Jurkat, Clone E6-1 (cell line): ENCODE measurements around the gene DOCK9.
"Not testable (repeated sequence)": the region's sequence is repeated elsewhere in the genome, so short reads cannot be mapped to it uniquely, and the experiment has no call there.

Experiments
- DNase-seq: peaks from one replicate; pipeline ENCODE4 v3.0.0-alpha.2; 2011; ENCODE audit warnings: low read depth, low spot score
- H3K4me3 ChIP-seq: 2 replicates; pipeline ENCODE4 v1.5.1; 2011; ENCODE audit warnings: mild to moderate bottlenecking, low read length, control low read depth, moderate library complexity

Gene DOCK9

DNA sequence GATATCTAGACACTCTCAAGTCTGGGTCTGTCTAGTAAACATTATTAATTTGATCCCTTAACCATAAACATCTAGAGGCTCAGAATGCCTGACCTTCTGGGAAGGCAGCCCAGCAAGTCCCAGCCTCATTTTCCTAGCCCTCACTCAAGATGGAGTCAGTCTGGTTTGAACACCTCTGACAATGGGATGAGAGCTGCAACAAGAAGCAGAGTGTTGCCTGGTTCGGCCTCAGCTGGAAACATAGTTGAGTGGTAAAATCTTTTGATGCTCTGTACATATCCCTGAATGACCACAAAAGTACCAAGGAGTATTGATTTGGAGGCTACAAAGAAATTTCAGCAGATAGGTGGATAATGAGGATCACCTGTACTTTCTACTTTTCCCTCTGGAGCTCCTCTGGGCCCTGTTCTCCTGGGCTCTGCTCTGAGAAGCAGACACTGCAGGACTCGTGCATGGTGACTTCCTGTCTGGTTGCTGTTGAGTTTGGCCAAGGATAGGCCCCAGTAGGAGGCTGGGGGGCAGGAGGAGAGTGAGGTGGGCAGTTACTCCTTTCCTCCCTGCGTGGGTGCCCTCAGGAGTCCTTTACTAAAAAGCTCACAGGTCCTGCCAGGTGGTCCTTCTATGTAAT, 157.0 kb downstream of the DOCK9 start:
- H3K4me3 ChIP-seq = no peak overlapping the region
- DNase-seq = no peak

DNA sequence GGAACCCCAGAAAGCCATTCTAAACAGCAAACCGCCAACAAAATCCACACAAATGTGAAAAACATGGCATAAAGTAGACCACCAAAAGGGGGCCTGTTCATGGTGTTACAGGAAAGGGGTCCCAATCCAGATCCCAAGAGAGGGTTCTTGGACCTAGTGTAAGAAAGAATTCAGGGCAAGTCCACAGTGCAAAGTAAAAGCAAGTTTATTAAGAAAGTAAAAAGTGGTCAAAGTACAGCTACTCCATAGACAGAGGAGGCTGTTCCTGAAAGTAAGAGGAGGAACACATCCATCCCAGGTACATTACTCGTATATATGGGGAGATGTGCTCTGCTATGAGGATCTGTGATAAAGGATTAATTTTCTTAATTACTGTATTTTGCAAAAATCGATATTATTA, 157.6 kb downstream of the DOCK9 start:
- no peak overlapping the region for H3K4me3 ChIP-seq
- no peak for DNase-seq

DNA sequence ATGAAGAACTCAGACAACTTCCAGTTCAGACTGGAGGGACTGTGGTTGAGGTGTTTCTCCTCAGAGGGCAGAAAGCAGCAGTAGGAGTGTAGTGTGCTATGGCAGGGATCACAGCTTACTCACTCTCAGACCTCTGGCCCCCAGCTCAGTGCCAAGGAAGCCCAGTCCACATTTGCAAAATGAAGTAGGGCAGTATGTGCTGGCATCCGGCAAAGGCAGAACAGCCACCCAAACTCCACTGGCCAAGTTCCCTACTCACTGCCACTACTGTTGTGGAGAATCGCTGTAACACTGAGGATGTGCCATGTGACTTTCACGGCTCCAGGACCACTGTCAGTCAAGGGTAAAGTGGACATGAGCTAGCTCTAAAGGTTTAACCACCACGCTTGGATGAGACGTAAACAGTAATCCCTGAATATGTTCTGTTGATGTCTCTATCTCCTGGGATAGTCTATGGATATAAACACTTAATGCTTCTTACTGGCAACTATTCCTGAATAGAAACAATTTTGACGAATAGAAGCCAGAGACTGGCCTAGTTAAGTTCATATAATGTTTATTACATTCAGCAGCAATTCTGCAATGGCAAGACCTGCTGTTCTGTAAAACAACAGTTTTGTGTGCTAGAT, 158.4 kb downstream of the DOCK9 start:
- DNase-seq = no peak

DNA sequence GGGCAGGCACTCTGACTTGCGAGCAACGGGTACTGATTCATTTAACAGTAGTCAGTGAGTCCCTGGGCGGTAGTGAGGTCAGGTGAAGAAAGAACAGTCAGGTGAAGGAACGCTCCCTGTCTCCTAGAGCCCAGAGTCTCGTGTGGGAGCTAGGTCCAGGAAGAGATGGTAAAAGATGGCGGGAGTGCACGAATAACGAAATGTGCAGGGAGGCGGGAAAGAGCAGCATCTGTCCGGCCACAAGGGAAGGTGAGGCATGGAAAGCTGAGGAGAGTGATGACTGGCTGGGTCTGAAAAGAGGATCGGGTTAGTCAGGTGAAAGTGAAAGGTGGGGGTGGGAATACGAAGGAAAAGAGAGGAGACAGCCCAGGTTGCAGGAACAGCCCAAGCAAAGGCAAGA, 161.5 kb downstream of the DOCK9 start:
- no peak for DNase-seq
- H3K4me3 ChIP-seq = no peak overlapping the region

More for the DNA sequence above, 158.4 kb downstream of the DOCK9 start:
- H3K4me3 ChIP-seq = no peak overlapping the region

- DNase-seq = no peak
These were observed 163.9 kb downstream of the DOCK9 start for GRCh38 chr13:98813993-98814392.

GRCh38 chr13:98812186-98812790, 165.6 kb downstream of the DOCK9 start:
- not testable (repeated sequence) for DNase-seq, H3K4me3 ChIP-seq

More at GRCh38 chr13:98813993-98814392, 163.9 kb downstream of the DOCK9 start:
- no peak overlapping the region for H3K4me3 ChIP-seq

GRCh38 chr13:98810746-98811145, 167.1 kb downstream of the DOCK9 start:
- H3K4me3 ChIP-seq = no peak overlapping the region
- DNase-seq = no peak

DNA sequence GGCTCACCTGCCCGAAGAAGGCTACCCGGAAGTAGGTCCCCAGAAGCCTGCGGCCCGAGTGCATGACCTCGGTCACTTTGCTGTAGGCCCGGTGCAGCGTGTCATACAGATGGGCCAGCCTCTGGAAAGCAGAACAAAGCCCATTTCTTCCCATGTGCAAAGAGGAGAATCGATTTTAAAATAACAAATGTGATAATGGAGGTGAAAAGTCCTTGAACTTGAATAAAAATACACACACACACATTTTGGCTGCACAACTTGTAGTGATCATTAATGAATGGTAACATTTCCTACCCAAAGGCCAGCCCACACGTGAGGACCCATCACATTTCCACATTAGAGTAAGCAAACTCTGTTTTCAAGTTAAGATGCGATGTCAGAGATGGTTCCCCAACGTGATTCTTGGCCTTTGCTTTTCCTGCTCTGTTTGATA, 168.5 kb downstream of the DOCK9 start:
- no peak overlapping the region for H3K4me3 ChIP-seq
- no peak for DNase-seq

- H3K4me3 ChIP-seq = no peak overlapping the region
- no peak for DNase-seq
These were observed 170.1 kb downstream of the DOCK9 start for GRCh38 chr13:98807774-98808173.

DNA sequence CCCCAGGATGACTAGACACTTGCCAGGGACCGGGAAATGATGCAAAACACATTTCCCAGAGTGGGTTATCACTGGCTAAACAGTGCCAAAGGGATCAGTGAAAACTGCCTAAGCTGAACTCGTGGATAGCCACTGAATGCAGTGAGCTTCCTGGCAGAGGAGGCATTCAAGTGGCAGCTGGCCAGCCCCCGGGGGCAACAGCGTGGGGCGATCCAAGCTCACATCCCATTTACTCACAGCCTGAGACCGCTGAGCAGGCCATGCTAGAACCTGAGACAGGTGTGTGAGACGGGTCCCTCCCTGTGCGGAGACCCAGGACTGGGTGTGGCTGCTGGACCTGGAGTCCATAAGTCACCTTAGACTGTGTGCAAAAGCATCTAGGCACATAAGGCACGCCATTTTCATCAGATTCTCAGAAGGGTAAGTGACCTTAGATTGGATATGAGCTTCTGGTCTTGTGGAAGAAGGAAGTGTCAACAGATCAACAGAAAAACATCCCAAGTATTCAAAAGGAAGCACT, 173.5 kb downstream of the DOCK9 start:
- no peak overlapping the region for H3K4me3 ChIP-seq
- no peak for DNase-seq

DNA sequence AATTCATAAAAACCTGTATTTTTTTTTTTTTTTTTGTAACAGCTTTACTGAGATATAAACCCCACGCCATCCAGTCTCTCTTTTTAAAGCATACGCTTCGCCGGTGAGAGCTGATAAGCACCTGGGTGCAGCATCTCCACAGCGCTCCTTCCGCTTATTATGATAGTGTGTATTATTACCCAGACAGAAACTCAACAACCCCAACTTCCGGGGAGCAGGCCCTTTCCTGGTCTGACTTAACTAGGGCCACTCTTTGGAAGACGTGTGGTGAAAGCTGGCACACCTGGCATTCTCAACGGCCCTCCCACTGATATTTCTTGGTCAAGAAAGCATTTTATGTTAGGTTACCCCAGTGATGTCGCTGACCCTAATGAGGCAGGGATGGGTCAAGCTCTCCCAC, 173.9 kb downstream of the DOCK9 start:
- no peak for DNase-seq
- no peak overlapping the region for H3K4me3 ChIP-seq

DNA sequence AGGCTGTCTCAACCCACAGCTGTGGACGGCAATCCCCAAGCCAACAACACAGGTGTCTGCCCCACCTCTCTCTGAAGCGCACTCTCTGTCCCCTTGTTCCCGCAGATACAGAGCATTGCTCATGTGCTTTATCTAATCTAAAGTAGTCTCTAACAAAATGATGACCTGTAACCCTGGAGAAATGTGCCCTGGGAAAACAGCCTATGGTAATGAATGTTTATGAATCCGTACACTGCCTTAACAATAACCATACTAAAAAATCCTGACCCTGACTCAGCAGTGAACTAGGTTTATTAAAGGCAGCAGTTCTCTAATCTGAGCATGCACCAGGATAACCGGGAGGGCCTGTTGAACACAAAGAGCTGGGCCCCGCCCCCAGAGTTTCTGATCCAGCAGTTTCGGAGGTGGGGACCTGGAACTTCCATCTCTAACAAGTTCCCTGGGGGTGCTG, 174.7 kb downstream of the DOCK9 start:
- no peak for DNase-seq
- H3K4me3 ChIP-seq = no peak overlapping the region

DNA sequence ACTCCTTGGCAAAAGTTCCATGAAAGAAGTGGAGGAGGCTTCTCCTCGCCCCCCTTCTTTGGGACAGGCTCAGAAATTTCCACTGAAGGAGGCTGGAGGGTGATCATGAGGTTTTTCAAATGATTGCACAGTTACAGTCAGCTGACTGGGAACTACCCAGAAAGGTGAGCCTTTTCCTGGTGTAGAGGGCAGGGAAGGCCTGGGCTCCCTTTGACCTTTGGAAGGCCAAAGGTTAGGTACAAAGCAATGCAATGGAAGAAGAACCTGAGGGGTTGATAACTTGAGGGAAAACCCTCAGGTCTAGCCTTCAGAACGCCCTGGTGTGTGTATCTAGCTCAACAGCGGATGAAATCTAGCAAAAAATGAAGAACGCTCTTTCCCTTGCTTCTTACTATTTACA, 175.3 kb downstream of the DOCK9 start:
- DNase-seq = no peak
- H3K4me3 ChIP-seq = no peak overlapping the region

GRCh38 chr13:98801626-98802418, 176.0 kb downstream of the DOCK9 start:
- no peak for DNase-seq

DNA sequence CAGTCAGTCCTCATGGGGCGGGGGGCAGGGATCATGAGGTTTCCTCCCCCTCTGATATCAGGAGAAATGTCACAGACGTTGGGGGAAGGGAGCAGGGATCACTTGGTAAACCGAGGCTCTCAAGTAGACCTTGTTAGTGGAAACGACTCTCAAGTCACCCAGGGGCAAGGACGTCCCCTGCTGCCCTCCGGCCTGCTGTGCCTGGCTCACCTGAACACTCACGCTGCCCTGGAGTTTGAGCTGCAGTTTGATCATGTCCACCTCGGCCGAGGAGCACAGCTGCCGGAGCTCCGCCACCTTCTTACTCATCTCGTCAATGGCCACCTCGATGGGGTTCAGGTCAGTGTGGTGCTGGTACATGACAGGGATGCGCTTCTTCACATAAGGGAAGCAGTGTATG, 177.8 kb downstream of the DOCK9 start:
- H3K4me3 ChIP-seq = no peak overlapping the region
- DNase-seq = no peak

More at GRCh38 chr13:98801626-98802418, 176.0 kb downstream of the DOCK9 start:
- no peak overlapping the region for H3K4me3 ChIP-seq

GRCh38 chr13:98798849-98799645, 178.8 kb downstream of the DOCK9 start:
- H3K4me3 ChIP-seq = no peak overlapping the region
- no peak for DNase-seq

GRCh38 chr13:98797456-98797855, 180.4 kb downstream of the DOCK9 start:
- H3K4me3 ChIP-seq = no peak overlapping the region
- no peak for DNase-seq

- no peak overlapping the region for H3K4me3 ChIP-seq
- DNase-seq = no peak
These were observed 181.1 kb downstream of the DOCK9 start for GRCh38 chr13:98796798-98797197.

GRCh38 chr13:98796191-98796590, 181.7 kb downstream of the DOCK9 start:
- H3K4me3 ChIP-seq = no peak overlapping the region
- no peak for DNase-seq
